ENCODE data around the gene RAP1A.

DNA sequence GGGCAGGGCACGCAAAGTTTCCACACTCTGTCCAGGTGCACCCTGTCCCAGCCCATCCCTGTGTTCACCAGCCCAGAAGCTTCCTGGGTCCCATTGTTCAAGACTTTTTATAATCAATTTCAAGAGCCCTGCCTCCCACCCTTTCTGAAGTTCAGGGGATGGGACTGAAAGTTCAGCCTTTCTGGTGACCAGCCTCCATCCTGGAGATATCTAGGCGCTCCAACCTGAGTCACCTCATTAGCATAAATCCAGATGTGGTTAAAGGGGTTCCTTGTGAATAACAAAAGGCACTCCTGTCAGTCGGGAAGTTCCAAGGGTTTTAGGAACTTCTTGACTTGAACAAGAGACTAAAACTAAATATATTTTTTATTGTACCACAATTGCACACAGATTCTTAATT, 48.4 kb upstream of the RAP1A start:
- no peak for TF ChIP-seq YY1 (IDR thresholded peaks at IDR 0.05; ENCODE audit: low read depth)
- TF ChIP-seq EP300 (IDR thresholded peaks at IDR 0.05; ENCODE audit: borderline replicate concordance) = no peak
- no peak for TF ChIP-seq TAF1 (IDR thresholded peaks at IDR 0.05; ENCODE audit: low read depth)
- TF ChIP-seq TCF12 (IDR thresholded peaks at IDR 0.05; ENCODE audit: low read depth) = no peak
- TF ChIP-seq CREB1 (IDR thresholded peaks at IDR 0.05; ENCODE audit: low read depth) = no peak
- no peak for TF ChIP-seq TEAD4 (IDR thresholded peaks at IDR 0.05)
- TF ChIP-seq, protein P1, sequence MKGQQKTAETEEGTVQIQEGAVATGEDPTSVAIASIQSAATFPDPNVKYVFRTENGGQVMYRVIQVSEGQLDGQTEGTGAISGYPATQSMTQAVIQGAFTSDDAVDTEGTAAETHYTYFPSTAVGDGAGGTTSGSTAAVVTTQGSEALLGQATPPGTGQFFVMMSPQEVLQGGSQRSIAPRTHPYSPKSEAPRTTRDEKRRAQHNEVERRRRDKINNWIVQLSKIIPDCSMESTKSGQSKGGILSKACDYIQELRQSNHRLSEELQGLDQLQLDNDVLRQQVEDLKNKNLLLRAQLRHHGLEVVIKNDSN (IDR thresholded peaks at IDR 0.05) = no peak
- no peak for TF ChIP-seq ZBTB7A (IDR thresholded peaks at IDR 0.05; ENCODE audit: low read depth)
- TF ChIP-seq, protein P2, sequence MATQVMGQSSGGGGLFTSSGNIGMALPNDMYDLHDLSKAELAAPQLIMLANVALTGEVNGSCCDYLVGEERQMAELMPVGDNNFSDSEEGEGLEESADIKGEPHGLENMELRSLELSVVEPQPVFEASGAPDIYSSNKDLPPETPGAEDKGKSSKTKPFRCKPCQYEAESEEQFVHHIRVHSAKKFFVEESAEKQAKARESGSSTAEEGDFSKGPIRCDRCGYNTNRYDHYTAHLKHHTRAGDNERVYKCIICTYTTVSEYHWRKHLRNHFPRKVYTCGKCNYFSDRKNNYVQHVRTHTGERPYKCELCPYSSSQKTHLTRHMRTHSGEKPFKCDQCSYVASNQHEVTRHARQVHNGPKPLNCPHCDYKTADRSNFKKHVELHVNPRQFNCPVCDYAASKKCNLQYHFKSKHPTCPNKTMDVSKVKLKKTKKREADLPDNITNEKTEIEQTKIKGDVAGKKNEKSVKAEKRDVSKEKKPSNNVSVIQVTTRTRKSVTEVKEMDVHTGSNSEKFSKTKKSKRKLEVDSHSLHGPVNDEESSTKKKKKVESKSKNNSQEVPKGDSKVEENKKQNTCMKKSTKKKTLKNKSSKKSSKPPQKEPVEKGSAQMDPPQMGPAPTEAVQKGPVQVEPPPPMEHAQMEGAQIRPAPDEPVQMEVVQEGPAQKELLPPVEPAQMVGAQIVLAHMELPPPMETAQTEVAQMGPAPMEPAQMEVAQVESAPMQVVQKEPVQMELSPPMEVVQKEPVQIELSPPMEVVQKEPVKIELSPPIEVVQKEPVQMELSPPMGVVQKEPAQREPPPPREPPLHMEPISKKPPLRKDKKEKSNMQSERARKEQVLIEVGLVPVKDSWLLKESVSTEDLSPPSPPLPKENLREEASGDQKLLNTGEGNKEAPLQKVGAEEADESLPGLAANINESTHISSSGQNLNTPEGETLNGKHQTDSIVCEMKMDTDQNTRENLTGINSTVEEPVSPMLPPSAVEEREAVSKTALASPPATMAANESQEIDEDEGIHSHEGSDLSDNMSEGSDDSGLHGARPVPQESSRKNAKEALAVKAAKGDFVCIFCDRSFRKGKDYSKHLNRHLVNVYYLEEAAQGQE (IDR thresholded peaks at IDR 0.05; ENCODE audit: low read depth) = no peak
- TF ChIP-seq RAD21 (IDR thresholded peaks at IDR 0.05; ENCODE audit: low read depth) = no peak
- no peak for TF ChIP-seq CEBPB (IDR thresholded peaks at IDR 0.05)
- TF ChIP-seq, protein P3, sequence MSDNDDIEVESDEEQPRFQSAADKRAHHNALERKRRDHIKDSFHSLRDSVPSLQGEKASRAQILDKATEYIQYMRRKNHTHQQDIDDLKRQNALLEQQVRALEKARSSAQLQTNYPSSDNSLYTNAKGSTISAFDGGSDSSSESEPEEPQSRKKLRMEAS (IDR thresholded peaks at IDR 0.05) = no peak
- no peak for TF ChIP-seq FOXM1 (IDR thresholded peaks at IDR 0.05; ENCODE audit: borderline replicate concordance, low read depth)
